CD1c-positive myeloid dendritic cell (primary cell): ENCODE results near the gene SNX11.
A peak's percentile ranks its signal among the peaks of the same experiment; 100 is the strongest.

Experiments
- DNase-seq: peaks from one replicate; pipeline ENCODE4 v3.0.0-alpha.2; 2016; ENCODE audit errors: extremely low spot score

SNX11 gene

GRCh38 chr17:48095611-48096010, 12.0 kb upstream of the SNX11 start:
- no peak for DNase-seq

- no peak for DNase-seq
Observed at GRCh38 chr17:48100160-48100559, 7.4 kb upstream of the SNX11 start.

GRCh38 chr17:48100591-48101011, 7.0 kb upstream of the SNX11 start:
- peak; percentile 11 for DNase-seq

- peak; percentile 93 for DNase-seq
Observed at GRCh38 chr17:48101012-48101720, 6.4 kb upstream of the SNX11 start, which contains the start of gene CBX1. Gene CBX1 (minus strand): TSS chr17:48101478. CDS start chr17:48077004, 24,474 bp downstream.

- peak; percentile 36 for DNase-seq
Observed at GRCh38 chr17:48102043-48102750, 5.4 kb upstream of the SNX11 start.

- DNase-seq: peak; percentile 65
Observed at GRCh38 chr17:48102798-48103715, 4.5 kb upstream of the SNX11 start.

GRCh38 chr17:48104440-48104839, 3.1 kb upstream of the SNX11 start:
- no peak for DNase-seq

- no peak for DNase-seq
Observed at GRCh38 chr17:48106802-48107136, 797 bp upstream of the SNX11 start.

- DNase-seq: no peak
Observed at GRCh38 chr17:48110761-48111160, 3.2 kb downstream of the SNX11 start.

GRCh38 chr17:48111937-48112241, 4.3 kb downstream of the SNX11 start:
- no peak for DNase-seq

- peak; percentile 65 for DNase-seq
Observed at GRCh38 chr17:48113201-48113676, 5.7 kb downstream of the SNX11 start.

- DNase-seq: no peak
Observed at GRCh38 chr17:48121923-48122664, 14.5 kb downstream of the SNX11 start.

- no peak for DNase-seq
Observed at GRCh38 chr17:48122665-48123045, 15.1 kb downstream of the SNX11 start.

GRCh38 chr17:48123111-48123510, 15.5 kb downstream of the SNX11 start:
- no peak for DNase-seq

GRCh38 chr17:48123776-48124388, 16.3 kb downstream of the SNX11 start:
- no peak for DNase-seq

- no peak for DNase-seq
Observed at GRCh38 chr17:48125829-48126531, 18.4 kb downstream of the SNX11 start.

- DNase-seq: no peak
Observed at GRCh38 chr17:48126532-48126850, 18.9 kb downstream of the SNX11 start.

- DNase-seq: no peak
Observed at GRCh38 chr17:48127371-48128051, 19.9 kb downstream of the SNX11 start.

GRCh38 chr17:48128400-48128799, 20.8 kb downstream of the SNX11 start:
- DNase-seq: no peak

- DNase-seq: no peak
Observed at GRCh38 chr17:48129981-48130380, 22.4 kb downstream of the SNX11 start.
